NCI-H1417 treated with DMSO at 0.1 percent for 48 hours (cell line): ENCODE data around the gene SORBS1.

Source experiments
- DNase-seq: peaks from one replicate; lab custom pipeline; 2025; lab: John Stamatoyannopoulos, UW

Gene SORBS1

GRCh38 chr10:95539560-95540284, 21.4 kb downstream of the SORBS1 start:
- no peak for DNase-seq

GRCh38 chr10:95538412-95538811, 22.8 kb downstream of the SORBS1 start:
- DNase-seq = no peak

GRCh38 chr10:95537542-95537927, 23.6 kb downstream of the SORBS1 start:
- DNase-seq = no peak

- no peak for DNase-seq
Measured at GRCh38 chr10:95536894-95537541, 24.2 kb downstream of the SORBS1 start.

GRCh38 chr10:95536017-95536416, 25.2 kb downstream of the SORBS1 start:
- DNase-seq = no peak

- DNase-seq = no peak
Measured at GRCh38 chr10:95535526-95535925, 25.6 kb downstream of the SORBS1 start.

- no peak for DNase-seq
Measured at GRCh38 chr10:95533590-95533989, 27.6 kb downstream of the SORBS1 start.

GRCh38 chr10:95532536-95532935, 28.6 kb downstream of the SORBS1 start:
- no peak for DNase-seq

- no peak for DNase-seq
Measured at GRCh38 chr10:95531994-95532399, 29.2 kb downstream of the SORBS1 start.

- DNase-seq = no peak
Measured at GRCh38 chr10:95531058-95531809, 29.9 kb downstream of the SORBS1 start.

GRCh38 chr10:95530561-95530960, 30.6 kb downstream of the SORBS1 start:
- no peak for DNase-seq

- DNase-seq = no peak
Measured at GRCh38 chr10:95530029-95530428, 31.1 kb downstream of the SORBS1 start.

GRCh38 chr10:95526044-95526443, 35.1 kb downstream of the SORBS1 start:
- no peak for DNase-seq

GRCh38 chr10:95525033-95525418, 36.1 kb downstream of the SORBS1 start:
- DNase-seq = no peak

- no peak for DNase-seq
Measured at GRCh38 chr10:95524358-95525032, 36.7 kb downstream of the SORBS1 start.

GRCh38 chr10:95522117-95522516, 39.1 kb downstream of the SORBS1 start:
- DNase-seq = no peak

GRCh38 chr10:95520617-95521016, 40.6 kb downstream of the SORBS1 start:
- no peak for DNase-seq

GRCh38 chr10:95518455-95519452, 42.4 kb downstream of the SORBS1 start:
- no peak for DNase-seq

GRCh38 chr10:95517536-95518454, 43.4 kb downstream of the SORBS1 start:
- no peak for DNase-seq

GRCh38 chr10:95516774-95517373, 44.3 kb downstream of the SORBS1 start:
- no peak for DNase-seq
